Left hindlimb (tissue), 1 donor: ENCODE measurements around the gene CCBE1.
A peak's percentile ranks its signal among the peaks of the same experiment; 100 is the strongest.
"Not testable (repeated sequence)": the region's sequence is repeated elsewhere in the genome, so short reads cannot be mapped to it uniquely, and the experiment has no call there.

Experiments
- DNase-seq: peaks from one replicate; pipeline ENCODE4 v3.0.0-alpha.2; 2018

Gene CCBE1

DNA sequence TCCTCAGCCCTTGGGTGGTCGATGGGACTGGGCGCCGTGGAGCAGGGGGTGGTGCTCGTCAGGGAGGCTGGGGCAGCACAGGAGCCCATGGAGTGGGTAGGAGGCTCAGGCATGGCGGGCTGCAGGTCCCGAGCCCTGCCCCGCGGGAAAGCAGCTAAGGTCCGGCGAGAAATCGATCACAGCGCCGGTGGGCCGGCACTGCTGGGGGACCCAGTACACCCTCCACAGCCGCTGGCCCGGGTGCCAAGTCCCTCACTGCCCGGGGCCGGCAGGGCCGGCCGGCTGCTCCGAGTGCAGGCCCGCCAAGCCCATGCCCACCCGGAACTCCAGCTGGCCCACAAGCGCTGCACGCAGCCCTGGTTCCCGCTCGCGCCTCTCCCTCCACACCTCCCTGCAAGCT lies 16.9 kb upstream of the CCBE1 start:
- not testable (repeated sequence) for DNase-seq

DNA sequence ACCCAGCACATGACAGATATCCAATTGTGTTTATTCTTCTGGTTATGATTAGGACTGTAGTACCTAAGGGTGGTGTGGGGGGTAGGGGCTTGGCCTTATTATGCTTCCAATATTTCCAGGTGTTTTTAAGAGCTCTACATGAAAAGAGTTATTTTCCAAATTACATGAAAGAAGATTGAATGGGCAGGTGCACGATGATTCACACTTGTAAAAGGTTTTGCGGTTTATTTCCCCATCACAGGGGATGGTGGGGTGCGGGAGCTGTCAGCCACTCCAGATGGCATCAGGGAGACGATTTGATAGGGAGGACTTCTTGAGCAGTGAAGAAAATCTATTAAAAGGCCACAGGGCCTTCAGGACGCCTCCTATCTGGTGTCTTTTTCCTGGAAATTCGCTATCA lies 15.1 kb upstream of the CCBE1 start:
- DNase-seq, result no peak

DNA sequence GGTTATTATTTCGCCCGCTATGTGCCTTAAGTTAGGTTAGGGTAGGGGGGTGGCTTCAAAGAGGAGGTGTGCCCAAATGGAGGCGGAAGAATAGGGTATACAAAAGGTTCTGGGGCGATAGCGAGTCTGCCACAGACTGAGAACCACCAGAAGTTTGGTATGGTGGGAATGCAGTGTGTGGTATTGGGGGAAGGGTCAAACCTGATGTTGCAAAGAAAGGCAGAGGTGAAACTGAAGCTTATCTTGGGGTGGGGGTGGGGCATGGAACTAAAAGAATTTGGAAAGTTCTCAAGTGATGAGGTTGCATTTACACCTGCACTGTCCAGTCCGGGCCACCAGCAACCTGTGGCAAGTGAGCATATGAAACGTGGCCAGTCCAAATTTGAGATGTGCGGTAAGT lies 11.8 kb upstream of the CCBE1 start:
- DNase-seq, result no peak

DNA sequence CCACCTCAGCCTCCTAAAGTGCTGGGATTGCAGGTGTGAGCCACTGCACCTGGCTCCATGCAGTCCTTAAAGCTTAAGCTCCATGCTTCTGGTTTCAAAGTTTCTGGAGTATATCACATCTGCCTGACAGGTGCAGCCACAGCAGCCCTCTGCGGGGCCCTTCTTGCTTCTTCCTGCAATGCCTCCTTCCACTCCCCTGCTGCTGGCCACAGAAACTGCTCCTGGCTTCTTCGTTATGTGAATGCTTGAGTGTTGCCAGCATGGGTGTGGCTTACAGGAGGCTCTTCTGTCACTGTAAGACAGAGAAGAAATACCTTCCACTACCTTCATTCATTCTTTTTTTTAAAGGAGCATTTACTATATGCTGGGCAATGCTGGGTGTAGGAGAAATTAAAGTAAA lies 10.1 kb upstream of the CCBE1 start:
- DNase-seq, result no peak

DNA sequence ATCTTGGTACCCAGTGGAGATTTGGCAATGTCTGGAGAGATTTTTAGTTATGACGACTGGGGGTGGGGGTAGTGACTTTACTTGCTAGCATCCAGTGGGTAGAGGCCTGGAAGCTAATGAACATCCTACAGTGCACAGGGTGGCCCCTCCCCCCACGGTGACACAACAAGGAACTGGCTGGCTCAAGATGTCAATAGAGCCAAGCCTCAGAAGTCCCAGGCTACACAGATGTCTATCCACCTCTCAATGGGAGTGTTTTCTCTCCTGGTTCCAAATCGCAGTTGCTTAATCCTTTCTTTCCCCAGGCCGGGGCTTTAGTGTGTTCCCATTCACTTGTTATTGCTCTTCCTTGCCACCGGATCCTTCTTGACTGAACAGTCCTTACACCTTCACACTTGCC lies 9.3 kb upstream of the CCBE1 start:
- no peak for DNase-seq

DNA sequence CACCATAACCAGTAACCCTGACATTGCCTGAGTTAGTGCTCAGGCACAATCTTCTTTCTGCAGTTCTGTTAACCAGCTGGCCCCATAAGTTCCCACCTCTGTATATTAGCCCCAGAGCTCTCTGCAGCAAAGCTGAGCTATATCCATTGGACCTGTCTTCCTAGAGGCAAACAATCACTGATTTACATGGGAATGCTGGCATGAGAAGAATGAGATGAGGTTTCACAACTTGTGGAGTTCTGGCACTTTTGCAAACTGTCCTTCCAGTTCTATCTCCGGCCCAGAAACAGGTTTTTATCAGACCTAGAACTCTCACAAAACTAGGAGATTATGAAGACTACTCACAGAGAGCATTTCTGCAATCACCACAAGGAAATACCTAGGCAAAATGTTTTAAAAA lies 7.9 kb upstream of the CCBE1 start:
- no peak for DNase-seq

DNA sequence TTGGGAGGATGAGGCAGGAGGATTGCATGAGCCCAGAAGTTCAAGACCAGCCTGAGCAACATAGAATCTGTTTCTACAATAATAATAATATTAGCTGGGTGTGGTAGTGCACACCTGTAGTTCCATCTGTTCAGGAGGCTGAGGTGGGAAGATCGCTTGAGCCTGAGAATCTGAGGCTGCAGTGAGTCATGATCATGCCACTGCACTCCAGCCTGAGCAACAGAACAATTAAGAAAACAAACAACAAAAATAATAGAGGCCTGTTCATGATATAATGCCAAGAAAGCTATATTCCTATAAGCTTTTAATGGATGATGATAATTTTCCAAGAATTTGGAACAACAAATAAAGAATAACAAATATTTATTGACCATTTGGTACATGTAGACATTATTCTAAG lies 6.9 kb upstream of the CCBE1 start:
- DNase-seq, result no peak

DNA sequence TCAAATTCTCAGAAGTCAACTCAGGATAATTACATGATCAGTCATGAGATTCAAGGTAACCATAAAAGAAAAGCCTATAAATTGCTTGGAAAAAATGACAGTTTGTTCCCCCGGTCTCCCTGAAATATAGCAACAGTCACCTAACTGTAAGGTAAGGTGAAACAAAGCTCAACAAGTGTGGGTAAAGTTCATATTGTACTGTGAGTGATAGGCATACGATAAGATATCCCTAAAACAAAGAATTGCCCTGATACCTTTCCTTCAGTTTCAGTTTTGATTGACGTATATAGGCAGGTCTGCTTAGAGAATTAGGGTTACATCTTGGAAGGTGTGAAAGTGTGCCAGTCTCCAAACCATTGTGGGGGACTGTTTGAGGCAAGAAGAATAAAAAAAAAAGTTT lies 4.0 kb upstream of the CCBE1 start:
- DNase-seq, result no peak

DNA sequence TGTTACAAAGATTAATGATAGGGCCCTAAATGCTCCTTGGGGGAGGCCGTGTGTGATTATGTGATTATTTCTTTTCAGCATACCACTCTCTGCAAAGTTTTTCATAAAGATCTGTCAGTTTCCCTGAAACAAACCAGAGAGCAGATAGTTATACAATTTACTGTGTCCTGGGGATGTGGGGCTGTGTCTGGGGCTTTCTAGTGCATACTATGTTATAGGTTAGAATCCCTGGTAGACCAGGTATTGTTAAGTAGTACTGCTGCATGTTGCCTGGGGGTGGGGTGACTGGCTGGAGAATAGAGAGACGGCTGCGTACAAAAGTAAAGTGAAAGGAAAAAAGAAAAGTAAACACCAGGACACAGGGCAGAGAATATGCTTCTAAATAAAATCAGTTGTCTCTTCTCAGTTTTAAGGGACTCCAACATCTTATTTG lies 3.3 kb upstream of the CCBE1 start:
- no peak for DNase-seq

DNA sequence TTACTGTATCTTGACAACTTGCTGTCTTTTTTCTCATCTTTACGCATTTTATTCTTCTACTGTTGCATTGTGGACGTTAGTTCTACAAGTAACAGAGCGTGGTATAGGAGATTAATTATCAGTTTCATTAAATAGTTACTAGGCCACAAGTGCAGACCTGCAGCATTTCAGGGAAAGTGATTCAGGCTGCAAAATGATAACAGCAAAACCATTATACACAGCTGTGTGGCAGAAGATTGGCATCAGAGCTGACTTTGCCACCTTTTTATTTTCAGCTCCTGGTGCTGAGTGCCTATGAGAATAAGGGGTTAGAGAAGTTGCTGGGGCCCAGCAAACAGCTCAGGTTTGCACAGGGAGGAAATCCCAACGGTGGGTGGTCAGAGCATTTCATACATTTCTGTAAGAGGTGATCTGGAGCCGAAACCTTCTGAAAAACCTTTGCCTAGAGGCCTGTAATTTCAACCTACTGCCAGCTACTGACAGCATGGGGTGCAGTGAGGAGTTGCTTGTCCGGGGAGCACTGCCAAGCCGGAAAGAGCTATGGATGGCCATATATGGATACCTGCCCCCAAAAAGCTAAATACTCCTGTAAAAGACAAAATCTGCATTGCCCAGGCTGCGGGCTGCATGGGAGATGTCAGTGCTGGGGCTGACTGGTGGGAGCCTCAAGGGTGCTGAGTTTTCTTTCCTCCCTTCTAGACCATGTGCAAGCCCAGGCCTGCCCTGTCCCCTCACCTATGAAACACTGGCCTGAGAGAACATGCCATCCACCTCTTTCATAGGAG lies 2.7 kb upstream of the CCBE1 start:
- DNase-seq, result no peak

DNA sequence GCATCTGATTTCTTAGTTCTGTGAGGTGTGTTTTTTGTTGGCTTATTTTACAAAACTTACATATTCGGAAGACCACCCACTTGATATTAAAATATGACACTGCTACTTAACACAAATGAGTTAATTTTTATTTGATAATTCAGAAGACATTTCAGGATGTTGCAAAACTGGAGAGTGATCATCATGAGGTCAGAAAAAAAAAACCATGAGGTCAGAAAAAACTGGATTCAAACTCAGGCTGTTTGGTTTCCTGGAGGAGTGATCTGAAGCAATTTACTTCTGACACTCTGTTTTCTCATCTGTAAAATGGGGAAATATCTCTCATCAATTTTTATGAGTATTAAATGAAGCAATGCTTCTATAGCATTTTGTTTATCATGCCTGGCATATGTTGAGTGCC lies 1.8 kb upstream of the CCBE1 start:
- no peak for DNase-seq

DNA sequence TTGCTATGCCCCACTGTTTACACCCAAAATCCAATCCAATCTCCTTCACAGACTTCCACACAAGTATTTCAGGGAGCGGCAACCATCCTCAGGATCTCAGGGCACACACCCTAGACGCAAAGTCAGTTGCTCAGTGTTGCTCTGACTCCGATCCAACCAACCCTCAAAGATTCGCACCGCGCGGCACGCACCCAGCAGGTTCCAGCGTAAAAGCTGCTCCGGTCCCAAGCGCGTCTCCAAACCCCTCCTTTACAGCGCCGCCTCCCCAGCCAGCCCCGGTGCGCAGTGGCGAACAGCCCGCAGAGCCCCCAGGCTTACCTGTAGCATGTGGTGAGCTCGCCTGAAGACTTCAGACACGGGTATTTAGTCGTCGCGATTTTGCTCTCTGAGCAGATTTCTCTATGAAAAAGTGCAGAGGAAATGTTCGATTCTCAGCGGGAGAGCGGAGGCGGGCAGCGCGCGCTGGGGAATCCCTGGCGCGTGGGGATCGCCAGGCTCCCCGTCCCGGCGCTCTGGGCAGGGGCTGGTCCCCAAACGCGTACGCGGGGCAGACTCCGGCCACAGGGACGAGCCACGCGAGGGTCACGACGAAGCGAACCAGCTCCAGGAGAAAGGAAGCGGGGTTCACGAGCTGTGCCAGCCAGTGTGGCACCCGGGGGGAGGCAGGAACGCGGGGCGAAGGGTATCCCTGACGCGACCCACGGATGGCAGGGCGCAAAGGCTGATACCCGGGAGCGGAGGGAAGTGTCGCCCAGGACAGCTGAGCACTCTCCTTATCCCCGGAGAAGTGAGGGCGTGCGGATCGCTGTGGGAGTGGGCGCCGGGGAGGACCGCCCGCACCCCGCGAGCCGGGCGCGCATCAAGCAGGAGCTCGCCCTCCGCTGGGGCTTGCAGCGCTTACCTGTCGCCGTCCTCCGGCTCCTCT lies 650 bp downstream of the CCBE1 start:
- no peak for DNase-seq

DNA sequence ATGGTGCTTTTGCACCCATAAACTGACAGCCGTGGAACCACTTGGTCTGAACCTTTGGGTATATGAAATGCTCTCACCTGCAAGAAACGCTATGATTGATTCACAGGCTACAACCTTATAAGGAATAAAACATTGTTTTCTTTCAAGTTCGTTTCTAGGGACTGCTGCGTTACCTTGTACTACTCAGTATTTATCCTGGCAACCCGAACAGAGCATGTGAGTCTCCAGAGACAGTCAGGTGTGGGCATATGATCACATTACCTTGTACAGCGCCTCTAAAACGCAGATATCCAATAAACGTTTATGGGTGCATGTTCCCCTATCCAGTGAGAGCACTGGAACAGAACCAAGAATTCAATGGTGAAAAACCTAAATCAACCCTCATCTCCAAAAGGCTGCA lies 1.7 kb downstream of the CCBE1 start:
- no peak for DNase-seq

DNA sequence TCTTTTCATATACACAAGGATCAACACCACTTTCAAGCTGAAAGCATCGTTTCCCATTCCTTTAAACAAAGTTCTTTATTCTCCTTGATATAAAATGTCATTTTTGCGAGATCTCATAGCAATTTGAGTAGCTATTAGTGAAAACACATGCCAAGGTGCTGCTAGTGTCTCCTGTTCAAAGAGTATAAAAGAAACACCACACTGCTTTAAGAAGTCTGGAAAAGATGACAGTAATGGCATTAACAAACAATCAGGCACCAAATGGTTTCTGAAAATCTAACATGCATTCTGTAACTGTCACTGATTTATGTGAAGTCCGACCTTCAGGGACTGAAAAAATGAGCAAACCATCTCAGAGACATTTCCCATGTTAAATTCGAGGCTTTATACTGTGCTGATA lies 2.4 kb downstream of the CCBE1 start:
- DNase-seq, result no peak

DNA sequence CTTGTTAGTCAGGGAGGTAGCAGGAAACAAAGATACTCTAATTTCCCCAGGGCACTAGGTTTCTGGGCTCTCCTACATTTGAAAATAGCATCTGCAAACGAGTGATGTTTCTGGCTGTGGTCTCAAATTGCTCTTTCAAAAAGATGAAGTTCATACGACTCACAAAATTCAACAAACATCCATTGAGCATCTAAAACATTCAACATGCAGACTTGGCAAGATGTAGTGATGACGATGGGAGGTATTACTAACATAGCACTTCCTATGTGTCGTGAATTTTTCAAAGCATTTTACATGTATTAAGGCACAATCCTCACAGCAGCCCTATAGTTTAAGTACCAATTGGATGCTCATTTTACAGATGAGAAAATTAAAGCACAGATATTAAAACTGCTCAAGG lies 5.2 kb downstream of the CCBE1 start:
- DNase-seq, result no peak

DNA sequence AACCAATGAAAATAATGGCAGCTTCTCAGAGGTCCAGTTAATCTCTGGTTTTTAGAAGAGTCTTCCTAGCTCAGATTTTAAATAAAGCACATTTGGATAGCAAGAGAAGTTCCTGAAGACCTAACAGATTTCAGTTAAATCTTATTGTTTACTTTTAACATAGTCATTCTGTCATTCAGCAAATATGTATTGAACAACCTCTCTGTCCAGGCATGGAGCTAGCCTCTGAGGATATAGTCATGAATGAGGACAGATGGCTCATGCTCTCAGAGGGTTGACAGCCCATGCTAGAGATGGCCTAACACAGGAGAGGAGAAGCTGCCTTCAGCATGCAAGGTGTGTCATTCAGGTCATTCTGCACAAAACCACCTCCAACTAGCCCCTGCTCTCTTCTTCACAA lies 6.2 kb downstream of the CCBE1 start:
- peak; percentile 43 for DNase-seq

DNA sequence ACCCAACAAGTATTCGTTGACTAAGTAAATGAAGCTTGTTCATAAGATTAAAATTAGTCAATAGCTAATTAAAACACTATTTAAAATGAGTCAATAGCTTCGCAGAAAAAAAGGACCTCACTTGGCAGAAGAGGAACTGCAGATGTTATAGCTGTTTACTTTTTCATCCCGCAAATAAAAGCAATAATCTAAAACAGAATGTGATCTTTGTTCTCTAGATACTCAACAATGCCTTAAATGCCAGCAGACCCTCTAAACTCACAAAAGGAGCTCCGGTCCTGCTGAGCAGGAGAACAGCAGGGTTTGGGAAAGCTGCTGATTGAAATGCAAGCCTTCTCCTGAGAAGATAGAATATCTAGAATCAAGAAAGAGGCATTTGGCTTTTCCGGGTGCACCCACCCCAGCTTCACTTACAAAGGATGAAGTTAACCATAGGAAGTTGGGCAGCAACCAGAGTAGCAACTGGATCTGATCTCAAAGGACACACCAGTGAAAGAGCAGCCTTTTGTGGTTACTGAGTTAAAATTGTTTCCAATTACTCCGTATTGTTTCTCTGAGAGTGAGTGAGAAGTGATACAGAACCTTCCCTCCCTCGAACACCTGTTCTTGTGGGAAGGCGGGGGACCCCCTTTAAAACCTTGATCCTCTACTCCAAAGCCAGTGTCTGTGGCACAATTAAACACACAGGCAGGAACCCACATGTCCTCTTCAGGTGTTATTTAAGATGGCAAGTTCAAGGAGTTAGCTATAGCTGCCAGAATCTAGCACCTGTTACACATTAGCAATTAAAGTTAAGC lies 6.8 kb downstream of the CCBE1 start:
- DNase-seq, result no peak

DNA sequence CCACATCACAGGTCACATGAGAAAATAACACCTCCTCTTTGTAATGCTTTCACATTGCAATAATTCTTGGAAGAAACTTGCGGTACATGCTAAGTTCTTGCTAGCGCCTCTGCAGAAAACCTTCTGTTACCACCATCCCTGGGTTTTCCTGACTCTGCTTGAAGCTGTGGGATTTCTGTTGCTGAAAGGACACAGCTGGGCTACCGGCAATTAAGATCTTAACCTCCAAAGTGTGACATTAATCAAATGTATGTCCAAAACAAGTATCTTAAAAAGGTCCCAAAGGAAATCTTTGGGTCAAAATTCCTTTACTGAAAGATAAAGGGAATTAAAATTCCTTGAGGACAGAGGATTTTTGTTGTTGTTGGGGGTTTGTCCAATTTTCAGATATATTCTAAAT lies 7.5 kb downstream of the CCBE1 start:
- DNase-seq, result no peak

DNA sequence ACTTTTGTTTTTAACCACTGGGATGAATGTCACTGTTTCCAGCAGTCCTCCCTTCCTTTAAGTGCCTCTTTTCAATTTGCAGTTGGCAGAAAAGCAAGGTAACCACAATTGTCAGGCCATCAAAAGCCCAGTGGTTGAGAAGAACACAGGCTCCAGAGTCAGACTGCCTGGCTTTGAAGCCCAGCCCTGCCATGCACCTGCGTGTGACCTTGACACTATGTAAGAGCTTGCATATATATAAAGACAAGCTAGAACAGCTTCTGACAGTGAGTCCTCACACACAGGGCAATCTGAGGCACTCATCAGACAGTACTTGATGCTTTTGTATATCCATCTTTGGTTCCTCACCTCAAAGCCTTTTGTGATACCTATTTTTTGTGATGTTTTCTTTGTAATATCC lies 11.0 kb downstream of the CCBE1 start:
- DNase-seq, result no peak

DNA sequence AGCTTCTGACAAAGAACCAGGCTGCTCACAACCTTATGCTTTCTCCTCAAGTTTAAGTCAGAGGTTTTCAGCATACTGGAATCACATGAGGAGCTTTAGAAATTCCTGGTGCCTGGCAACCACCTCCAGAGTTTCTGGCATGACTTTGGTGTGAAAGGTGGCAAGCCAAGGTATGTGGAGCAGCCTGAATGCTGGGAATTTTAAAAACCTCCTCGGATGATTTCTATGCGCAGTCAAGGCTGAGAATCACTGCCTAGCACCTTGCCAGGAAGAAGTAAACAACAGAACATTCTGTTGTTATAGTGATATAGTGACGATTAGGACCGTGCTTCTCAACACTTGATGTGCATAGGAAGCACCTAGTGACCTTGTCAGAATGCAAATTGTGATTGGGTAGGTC lies 11.7 kb downstream of the CCBE1 start:
- no peak for DNase-seq

DNA sequence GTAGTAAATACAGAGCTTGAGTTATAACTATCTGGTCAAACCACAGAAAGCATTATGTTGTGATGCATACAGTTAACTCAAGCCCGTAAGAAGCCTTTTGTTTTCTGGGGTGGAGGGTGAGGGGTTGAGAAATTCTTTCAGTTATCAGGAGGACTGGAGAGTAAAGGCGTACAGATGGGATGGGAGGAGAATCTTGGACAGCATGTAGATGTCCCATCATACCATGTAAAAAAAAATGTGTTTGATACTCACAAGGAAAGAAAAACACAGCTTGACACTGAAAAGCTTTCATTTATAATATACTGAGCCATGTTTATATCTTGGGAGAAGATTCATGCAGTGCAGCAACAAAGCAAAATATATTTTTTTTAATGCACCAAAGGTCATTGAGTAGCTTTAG lies 12.4 kb downstream of the CCBE1 start:
- no peak for DNase-seq

DNA sequence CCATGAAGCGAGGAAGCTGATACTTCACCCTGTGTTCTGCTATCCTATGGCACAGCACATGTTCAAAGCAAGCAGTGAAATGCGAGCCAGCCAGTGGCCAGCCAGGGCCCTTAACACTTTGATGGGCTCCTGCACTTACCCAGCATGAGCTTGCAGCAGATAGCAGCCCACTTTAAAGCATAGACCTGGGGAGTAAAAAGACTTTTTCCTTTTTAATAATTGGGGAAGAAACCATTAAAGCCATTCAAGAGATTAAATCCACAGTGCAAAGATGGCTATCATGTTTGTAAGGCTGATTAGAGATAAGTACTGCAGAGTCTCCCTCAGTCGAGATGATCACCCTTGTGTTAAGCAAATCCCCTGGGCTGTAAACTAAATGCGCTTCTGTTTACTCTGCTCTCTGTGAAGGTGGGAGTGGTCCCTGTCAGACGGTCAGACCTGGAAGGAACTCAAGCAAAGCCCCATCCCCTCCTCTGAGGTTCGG lies 15.7 kb downstream of the CCBE1 start:
- no peak for DNase-seq

DNA sequence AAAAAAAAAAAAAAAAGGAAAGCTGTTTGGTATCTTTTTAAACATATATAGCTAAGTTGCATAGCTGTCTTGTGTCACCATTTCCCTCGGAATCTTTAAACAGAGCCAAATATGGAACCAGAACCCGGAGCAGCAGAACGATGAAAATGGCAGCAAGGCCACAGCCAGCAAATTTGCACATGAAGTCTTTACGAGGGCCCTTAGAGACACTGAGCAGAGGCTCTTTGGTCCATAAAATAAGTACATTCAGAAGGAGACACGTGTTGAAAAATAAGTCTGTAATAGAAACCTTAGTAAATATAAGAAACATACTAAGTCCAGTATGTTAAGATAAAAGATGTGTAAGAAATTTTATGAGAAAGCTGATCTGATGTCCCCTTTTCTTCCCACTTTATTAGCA lies 16.2 kb downstream of the CCBE1 start:
- no peak for DNase-seq
